Suppressor macrophage (primary cell): Measurements from ENCODE around the gene CRYAA.

Experiments used
- DNase-seq, 4 experiments: peaks; one replicate each; pipeline ENCODE4 v3.0.0-alpha.2; 2020 to 2022

The CRYAA gene

GRCh38 chr21:43204638-43205037 is 35.8 kb downstream of the CRYAA start:
- DNase-seq = no peak

- no peak for DNase-seq
Observed at GRCh38 chr21:43206231-43207042, 37.6 kb downstream of the CRYAA start.

- no peak for DNase-seq
Observed at GRCh38 chr21:43207043-43207315, 38.2 kb downstream of the CRYAA start.

- no peak for DNase-seq
Observed at GRCh38 chr21:43207868-43208267, 39.1 kb downstream of the CRYAA start.

GRCh38 chr21:43208561-43209332 is 39.9 kb downstream of the CRYAA start:
- no peak for DNase-seq

GRCh38 chr21:43209575-43210453 is 41.0 kb downstream of the CRYAA start:
- DNase-seq = no peak

GRCh38 chr21:43210454-43211071 is 41.8 kb downstream of the CRYAA start:
- DNase-seq = no peak

GRCh38 chr21:43211072-43211759 is 42.4 kb downstream of the CRYAA start:
- DNase-seq = no peak

GRCh38 chr21:43211760-43212115 is 42.9 kb downstream of the CRYAA start:
- no peak for DNase-seq
